Measurements from ENCODE around the gene AMMECR1. TPM values are rescaled to one million over a fixed set of nuclear protein-coding genes. Genes with fewer than 3 reads are reported as not detected.

AMMECR1 gene
- total and polyA plus RNA-seq, 2 of the 4 experiments (the other 2 are of a cell fraction), result 7.0 to 11.3 TPM

DNA sequence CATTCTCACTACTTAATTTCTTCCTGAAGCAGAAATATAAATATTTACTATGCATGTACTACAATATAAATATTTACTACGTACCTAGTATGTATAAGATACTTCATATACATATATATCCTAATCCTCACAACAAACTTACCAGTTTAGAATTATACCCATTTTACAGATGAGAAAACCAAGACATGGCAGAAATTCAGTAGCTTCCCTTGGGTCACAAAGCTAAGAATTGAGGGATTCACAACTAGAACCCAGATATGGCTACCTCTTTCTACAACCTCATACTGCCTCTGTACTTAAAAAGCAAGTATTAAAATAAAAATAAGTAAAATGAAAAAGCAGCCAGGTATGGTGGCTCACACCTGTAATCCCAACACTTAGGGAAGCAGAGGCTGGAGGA is 65.9 kb downstream of the AMMECR1 start:
- Histone ChIP-seq H4K20me1 (ENCODE audit: insufficient read depth, low read length) (0 out of 2 replicates have a peak, but pooled peaks cover 4% of the 10 kb centered on the region), H3K9me1 (ENCODE audit: insufficient read depth, low read length) (0 out of 2 replicates have a peak, but pooled peaks cover 4% of the 10 kb centered on the region), H2AFZ (replicated peaks; ENCODE audit: low read length, poor library complexity) (no peak overlapping the region), H3K23ac (ENCODE audit: low read depth, low read length) (no peak overlapping the region), H2BK15ac (ENCODE audit: low read depth, low read length) (no peak overlapping the region), H2BK120ac (ENCODE audit: low read depth, low read length) (no peak overlapping the region), H3K4ac (ENCODE audit: low read depth, low read length) (no peak overlapping the region), H2BK20ac (ENCODE audit: low read depth, low read length) (no peak overlapping the region), H3K79me1 (ENCODE audit: low read depth in 1 of 2, low read length in 2 of 2) (peaks cover 5 to 10% of the 10 kb centered on the region in 2 experiments; a peak in 3 of 4 replicates), H2BK5ac (ENCODE audit: low read depth, low read length, poor library complexity, severe bottlenecking) (no peak overlapping the region), H3K18ac (ENCODE audit: low read depth, low read length) (no peak overlapping the region), H3K9me3 (ENCODE audit: control insufficient read depth, insufficient read depth, low read length) (no peaks in the 10 kb centered on the region), H3K4me2 (ENCODE audit: low read depth, low read length) (no peak overlapping the region), H2AK5ac (ENCODE audit: low read depth, low read length) (no peak overlapping the region), H3K27me3 (ENCODE audit: control insufficient read depth, insufficient read depth, low read length) (peaks cover 4% of the 10 kb centered on the region; the same call in 1 of the 2 replicates), H3K36me3 (ENCODE audit: control insufficient read depth, insufficient read depth, low read length) (no peaks in the 10 kb centered on the region), H4K5ac (ENCODE audit: low read depth, low read length) (no peak overlapping the region), H3K56ac (ENCODE audit: extremely low read depth, insufficient read depth, low read length) (no peak overlapping the region), H3K27ac (ENCODE audit: insufficient read depth, low read length) (no peak overlapping the region), H2AK9ac (replicated peaks; ENCODE audit: low read depth, low read length, poor library complexity) (no peak overlapping the region), H3K14ac (replicated peaks; ENCODE audit: low read depth, low read length) (no peak overlapping the region), H3K4me3 (ENCODE audit: insufficient read depth, low read depth, low read length) (no peak overlapping the region), H3K4me1 (ENCODE audit: control insufficient read depth, insufficient read depth, low read length) (no peaks in the 10 kb centered on the region), H4K91ac (ENCODE audit: insufficient read depth, low read depth, low read length) (no peak overlapping the region), H3K9ac (ENCODE audit: low read depth, low read length) (no peak overlapping the region), H4K8ac (ENCODE audit: low read depth in 2 of 2, low read length in 2 of 2) (no peak overlapping the region)
- no CpG with 5 or more reads among the region's 1 CpG for WGBS, 2 experiments (ENCODE audit: extremely low coverage in 2 of 2, insufficient read length in 1 of 2)
- ChIA-PET POLR2A (ENCODE audit: unreplicated experiment) (no interaction called here), CTCF (no interaction called here)
- intact Hi-C loops (cut with micrococcal nuclease), result no loop called here
- dilution Hi-C loops (cut with HindIII; ENCODE audit: low sequenced_read_pairs, unreplicated experiment), result no loop called here
- in situ Hi-C loops (cut with MboI; ENCODE audit: low sequenced_read_pairs), result no loop called here
- BruUV-seq (replicated peaks), result no TSS peak
- DNase-seq, result no peak
- TF ChIP-seq RAD21 (IDR thresholded peaks at IDR 0.05; ENCODE audit: low read length) (no peak), FOS (IDR thresholded peaks at IDR 0.05; ENCODE audit: low read depth, low read length) (no peak), MAZ (IDR thresholded peaks at IDR 0.05; ENCODE audit: borderline replicate concordance, low read depth, low read length) (no peak), MXI1 (IDR thresholded peaks at IDR 0.05; ENCODE audit: borderline replicate concordance, low read depth, low read length) (no peak), CEBPB (IDR thresholded peaks at IDR 0.05; ENCODE audit: low read depth, low read length) (no peak), NFE2L2 (IDR thresholded peaks at IDR 0.05; ENCODE audit: low read depth, low read length) (no peak), RCOR1 (IDR thresholded peaks at IDR 0.05; ENCODE audit: insufficient replicate concordance, low read length) (no peak), POLR2A (IDR thresholded peaks at IDR 0.05; ENCODE audit: low read depth, low read length) (no peak), CHD1 (IDR thresholded peaks at IDR 0.05; ENCODE audit: low read depth, low read length) (no peak), SMC3 (IDR thresholded peaks at IDR 0.05; ENCODE audit: low read depth, low read length) (no peak), BHLHE40 (IDR thresholded peaks at IDR 0.05; ENCODE audit: low read depth, low read length) (no peak), MAFK (IDR thresholded peaks at IDR 0.05; ENCODE audit: low read depth, low read length) (no peak), RFX5 (IDR thresholded peaks at IDR 0.05; ENCODE audit: low read depth, low read length) (no peak)
- TF ChIP-seq, protein P1, sequence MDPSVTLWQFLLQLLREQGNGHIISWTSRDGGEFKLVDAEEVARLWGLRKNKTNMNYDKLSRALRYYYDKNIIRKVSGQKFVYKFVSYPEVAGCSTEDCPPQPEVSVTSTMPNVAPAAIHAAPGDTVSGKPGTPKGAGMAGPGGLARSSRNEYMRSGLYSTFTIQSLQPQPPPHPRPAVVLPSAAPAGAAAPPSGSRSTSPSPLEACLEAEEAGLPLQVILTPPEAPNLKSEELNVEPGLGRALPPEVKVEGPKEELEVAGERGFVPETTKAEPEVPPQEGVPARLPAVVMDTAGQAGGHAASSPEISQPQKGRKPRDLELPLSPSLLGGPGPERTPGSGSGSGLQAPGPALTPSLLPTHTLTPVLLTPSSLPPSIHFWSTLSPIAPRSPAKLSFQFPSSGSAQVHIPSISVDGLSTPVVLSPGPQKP (IDR thresholded peaks at IDR 0.05; ENCODE audit: borderline replicate concordance, low read depth, low read length), result no peak
- TF ChIP-seq, protein P2, sequence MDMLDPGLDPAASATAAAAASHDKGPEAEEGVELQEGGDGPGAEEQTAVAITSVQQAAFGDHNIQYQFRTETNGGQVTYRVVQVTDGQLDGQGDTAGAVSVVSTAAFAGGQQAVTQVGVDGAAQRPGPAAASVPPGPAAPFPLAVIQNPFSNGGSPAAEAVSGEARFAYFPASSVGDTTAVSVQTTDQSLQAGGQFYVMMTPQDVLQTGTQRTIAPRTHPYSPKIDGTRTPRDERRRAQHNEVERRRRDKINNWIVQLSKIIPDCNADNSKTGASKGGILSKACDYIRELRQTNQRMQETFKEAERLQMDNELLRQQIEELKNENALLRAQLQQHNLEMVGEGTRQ (IDR thresholded peaks at IDR 0.05; ENCODE audit: low read depth, low read length), result no peak
- TF ChIP-seq, protein P3, sequence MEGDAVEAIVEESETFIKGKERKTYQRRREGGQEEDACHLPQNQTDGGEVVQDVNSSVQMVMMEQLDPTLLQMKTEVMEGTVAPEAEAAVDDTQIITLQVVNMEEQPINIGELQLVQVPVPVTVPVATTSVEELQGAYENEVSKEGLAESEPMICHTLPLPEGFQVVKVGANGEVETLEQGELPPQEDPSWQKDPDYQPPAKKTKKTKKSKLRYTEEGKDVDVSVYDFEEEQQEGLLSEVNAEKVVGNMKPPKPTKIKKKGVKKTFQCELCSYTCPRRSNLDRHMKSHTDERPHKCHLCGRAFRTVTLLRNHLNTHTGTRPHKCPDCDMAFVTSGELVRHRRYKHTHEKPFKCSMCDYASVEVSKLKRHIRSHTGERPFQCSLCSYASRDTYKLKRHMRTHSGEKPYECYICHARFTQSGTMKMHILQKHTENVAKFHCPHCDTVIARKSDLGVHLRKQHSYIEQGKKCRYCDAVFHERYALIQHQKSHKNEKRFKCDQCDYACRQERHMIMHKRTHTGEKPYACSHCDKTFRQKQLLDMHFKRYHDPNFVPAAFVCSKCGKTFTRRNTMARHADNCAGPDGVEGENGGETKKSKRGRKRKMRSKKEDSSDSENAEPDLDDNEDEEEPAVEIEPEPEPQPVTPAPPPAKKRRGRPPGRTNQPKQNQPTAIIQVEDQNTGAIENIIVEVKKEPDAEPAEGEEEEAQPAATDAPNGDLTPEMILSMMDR (conservative IDR thresholded peaks at IDR 0.05; ENCODE audit: low read depth, low read length), result no peak
- ATAC-seq (ENCODE audit: low read depth), result no peak
